Cerebellar nuclear complex (tissue), 1 donor: Measurements from ENCODE around the gene TSSK6.

Experiments used
- DNase-seq, 2 experiments: peaks; one replicate each; lab custom pipeline; 2025; lab: John Stamatoyannopoulos, UW

TSSK6 gene

DNA sequence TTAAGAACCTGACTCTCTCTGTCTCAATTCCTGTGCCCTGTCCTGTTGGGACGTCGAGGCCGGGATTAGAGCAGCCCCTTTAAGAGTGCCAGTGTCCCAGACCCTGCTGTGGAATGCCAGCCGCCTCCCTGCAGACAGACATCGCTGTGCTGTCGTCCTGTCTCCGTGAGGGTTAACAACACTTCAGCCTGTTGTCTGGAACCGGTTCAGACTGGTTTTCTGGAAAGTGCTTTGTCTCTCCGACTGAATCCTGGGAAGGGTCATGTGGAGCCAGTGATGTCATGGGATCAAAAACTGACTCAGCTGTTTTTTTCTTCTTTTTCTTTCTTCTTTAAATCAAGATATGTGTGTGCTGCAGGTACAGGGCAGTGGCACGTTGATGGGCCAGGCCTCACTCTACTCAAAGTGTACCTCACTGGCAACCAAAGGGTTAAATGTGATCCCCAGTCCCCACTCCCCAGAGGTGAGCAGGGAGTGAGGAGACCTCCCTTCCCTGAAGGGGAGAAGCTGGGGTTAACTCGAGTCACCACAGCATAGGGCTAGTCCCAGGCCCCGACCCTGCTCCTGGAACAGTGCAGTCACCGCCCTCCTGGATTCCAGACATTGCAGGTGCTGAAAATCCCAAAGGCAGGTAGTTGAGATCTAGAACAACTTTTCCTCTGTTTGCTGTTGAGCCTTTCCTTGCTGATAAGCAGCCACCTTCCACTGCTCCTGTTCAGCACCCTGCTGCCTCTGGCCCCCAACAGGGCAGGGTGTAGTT is 50.8 kb downstream of the TSSK6 start:
- DNase-seq: no peak
